Smooth muscle cell (in vitro differentiated cells): ENCODE data around the gene TIGD6. TPM values are rescaled to one million over a fixed set of nuclear protein-coding genes. Genes with fewer than 3 reads are reported as not detected.
A peak's percentile ranks its signal among the peaks of the same experiment; 100 is the strongest.

Source experiments
- DNase-seq: peaks from one replicate; lab custom pipeline; 2025; ENCODE audit not compliant: unreplicated experiment; lab: John Stamatoyannopoulos, UW
- H2AFZ ChIP-seq: fragments of 200-600 bp; sonication (generic); 2 replicates; pipeline ENCODE4 v1.6.0; 2016; ENCODE audit warnings: antibody characterized with exemption, low read depth, mild to moderate bottlenecking
- H3F3A ChIP-seq: fragments of 200-600 bp; sonication (generic); 2 replicates; pipeline ENCODE4 v1.6.0; 2017; ENCODE audit warnings: antibody characterized with exemption, low read depth
- H3K27ac ChIP-seq: fragments of 200-600 bp; sonication (generic); 2 replicates; pipeline ENCODE4 v1.5.1; 2016; ENCODE audit warnings: low read depth, mild to moderate bottlenecking
- H3K27me3 ChIP-seq: fragments of 200-600 bp; sonication (generic); 2 replicates; pipeline ENCODE4 v1.6.1; 2016; ENCODE audit warnings: low read depth, mild to moderate bottlenecking
- H3K36me3 ChIP-seq: fragments of 200-600 bp; sonication (generic); 2 replicates; pipeline ENCODE4 v1.5.1; 2016; ENCODE audit warnings: low read depth
- H3K4me1 ChIP-seq: fragments of 200-600 bp; sonication (generic); 2 replicates; pipeline ENCODE4 v1.5.1; 2016; ENCODE audit warnings: low read depth
- H3K4me2 ChIP-seq: fragments of 200-600 bp; sonication (generic); 2 replicates; pipeline ENCODE4 v1.6.0; 2016; ENCODE audit warnings: mild to moderate bottlenecking
- H3K4me3 ChIP-seq: fragments of 200-600 bp; sonication (generic); 2 replicates; pipeline ENCODE4 v1.5.1; 2016; ENCODE audit warnings: mild to moderate bottlenecking
- H3K79me2 ChIP-seq: fragments of 200-600 bp; sonication (generic); 2 replicates; pipeline ENCODE4 v1.6.0; 2016; ENCODE audit warnings: low read depth, mild to moderate bottlenecking
- H3K9ac ChIP-seq: fragments of 200-600 bp; sonication (generic); 2 replicates; pipeline ENCODE4 v1.6.0; 2016; ENCODE audit warnings: low read depth
- H3K9me3 ChIP-seq: fragments of 200-600 bp; sonication (generic); replicated peaks from 2 replicates; pipeline ENCODE4 v1.5.1; 2016; ENCODE audit warnings: low read depth
- H4K20me1 ChIP-seq: fragments of 200-600 bp; sonication (generic); 2 replicates; pipeline ENCODE4 v1.6.0; 2016; ENCODE audit warnings: low read depth
- CTCF ChIP-seq: fragments of 200-600 bp; sonication (generic); IDR thresholded peaks from 2 replicates; pipeline ENCODE4 v1.5.1; 2017; ENCODE audit warnings: borderline replicate concordance, mild to moderate bottlenecking, antibody characterized with exemption; ENCODE audit not compliant: insufficient read depth, poor library complexity, severe bottlenecking
- WGBS: methylation state at CpG from one replicate; pipeline ENCODE4 v1.1.7; 2016; ENCODE audit warnings: low lambda C conversion rate; 5-methylcytosine and 5-hydroxymethylcytosine counted together
- polyA plus RNA-seq: library from polyadenylated mRNA; unstranded; fragments of >200 nt; fragmentation: Nextera tagmentation; extraction: Ambion mirVana; gene quantifications from 2 replicates; pipeline ENCODE4 v1.2.1, GENCODE V29; 2016
- total RNA-seq: library from RNA; depleted of rRNA; stranded (reverse); fragments of >200 nt; gene quantifications from 2 replicates; pipeline ENCODE4 v1.2.3, GENCODE V29; 2014

The TIGD6 gene
- total and polyA plus RNA-seq, 2 experiments from 2014 or later: 3.6 to 5.1 TPM

- H3F3A ChIP-seq: peaks cover 7% of the 10 kb centered on the region
- no peak overlapping the region for H2AFZ ChIP-seq
- H3K27me3 ChIP-seq: no peaks in the 10 kb centered on the region
- no peak for TF ChIP-seq CTCF
- DNase-seq: no peak
- no peaks in the 10 kb centered on the region for H3K9me3 ChIP-seq
- H3K4me2 ChIP-seq: no peak overlapping the region
- H3K79me2 ChIP-seq: no peaks in the 10 kb centered on the region
- H3K9ac ChIP-seq: no peak overlapping the region
- H3K4me3 ChIP-seq: no peak overlapping the region
- peaks cover 3% of the 10 kb centered on the region for H4K20me1 ChIP-seq
- WGBS: 84% methylated on average over 5 of the region's 5 CpGs
- H3K27ac ChIP-seq: no peak overlapping the region
- H3K4me1 ChIP-seq: peaks cover 14% of the 10 kb centered on the region
- no peaks in the 10 kb centered on the region for H3K36me3 ChIP-seq
Observed at GRCh38 chr5:149962601-149963300, 37.7 kb downstream of the TIGD6 start.

DNA sequence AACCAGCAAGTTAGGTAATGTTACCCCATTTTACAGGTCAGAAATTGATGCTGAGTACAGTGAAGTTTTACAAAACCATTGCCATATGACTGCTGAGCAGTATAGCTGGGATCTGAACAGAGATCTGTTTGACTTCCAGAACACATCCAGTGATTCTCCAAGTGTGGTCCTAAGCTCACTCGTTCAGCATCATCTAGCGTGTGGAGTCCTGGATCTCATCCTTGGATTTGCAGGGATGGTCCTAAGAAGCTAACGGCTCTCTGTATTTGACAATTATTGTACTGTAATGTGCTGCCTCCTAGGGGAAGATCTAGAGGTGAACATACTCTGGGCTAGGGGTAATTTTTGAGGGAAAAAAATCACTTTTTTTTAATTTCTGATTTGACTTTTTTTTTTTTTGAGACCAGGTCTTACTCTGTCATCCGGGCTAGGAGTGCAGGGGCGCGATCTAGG is 38.5 kb downstream of the TIGD6 start:
- peaks cover 14% of the 10 kb centered on the region for H3K4me1 ChIP-seq
- no peak overlapping the region for H2AFZ ChIP-seq
- WGBS: 56% methylated on average over 6 of the region's 6 CpGs
- no peak overlapping the region for H3K9ac ChIP-seq
- H3K9me3 ChIP-seq: no peaks in the 10 kb centered on the region
- H3K36me3 ChIP-seq: no peaks in the 10 kb centered on the region
- peaks cover 7% of the 10 kb centered on the region for H3F3A ChIP-seq
- DNase-seq: no peak
- H3K4me3 ChIP-seq: peak overlapping the region; percentile 89
- TF ChIP-seq CTCF: peak; percentile 52
- H4K20me1 ChIP-seq: peaks cover 3% of the 10 kb centered on the region
- no peak overlapping the region for H3K27ac ChIP-seq
- no peaks in the 10 kb centered on the region for H3K27me3 ChIP-seq
- no peaks in the 10 kb centered on the region for H3K79me2 ChIP-seq
- no peak overlapping the region for H3K4me2 ChIP-seq

- H3K27ac ChIP-seq: no peak overlapping the region
Observed at GRCh38 chr5:149961186-149961685, 39.2 kb downstream of the TIGD6 start.

More at GRCh38 chr5:149961186-149961685, 39.2 kb downstream of the TIGD6 start:
- peak overlapping the region; percentile 54 for H3K9ac ChIP-seq
- 13% methylated on average over 23 of the region's 23 CpGs for WGBS
- peaks cover 7% of the 10 kb centered on the region for H3F3A ChIP-seq
- peaks cover 14% of the 10 kb centered on the region for H3K4me1 ChIP-seq
- no peaks in the 10 kb centered on the region for H3K27me3 ChIP-seq
- no peak for DNase-seq
- no peaks in the 10 kb centered on the region for H3K36me3 ChIP-seq
- peak overlapping the region; percentile 88 for H2AFZ ChIP-seq
- no peak for TF ChIP-seq CTCF
- peaks cover 3% of the 10 kb centered on the region for H4K20me1 ChIP-seq
- H3K4me3 ChIP-seq: peak overlapping the region; percentile 89
- H3K4me2 ChIP-seq: peak overlapping the region; percentile 83
- no peaks in the 10 kb centered on the region for H3K79me2 ChIP-seq
- H3K9me3 ChIP-seq: no peaks in the 10 kb centered on the region
